GM21717 (cell line): ENCODE data around the gene MYO9A.
"Not testable (repeated sequence)": the region's sequence is repeated elsewhere in the genome, so short reads cannot be mapped to it uniquely, and the experiment has no call there.

Source experiments
- ATAC-seq: cut with Tn5 transposase; IDR thresholded peaks from one replicate; pipeline ENCODE4 v1.9.1; 2021; ENCODE audit warnings: mild to moderate bottlenecking, moderate library complexity; ENCODE audit not compliant: unreplicated experiment

MYO9A gene

GRCh38 chr15:72053297-72053696 is 64.7 kb downstream of the MYO9A start:
- ATAC-seq, result not testable (repeated sequence)

- ATAC-seq, result no peak
Observed at GRCh38 chr15:72050700-72051099, 67.2 kb downstream of the MYO9A start.

GRCh38 chr15:72047020-72047419 is 70.9 kb downstream of the MYO9A start:
- ATAC-seq, result no peak

- ATAC-seq, result no peak
Observed at GRCh38 chr15:72044956-72045355, 73.0 kb downstream of the MYO9A start.

- no peak for ATAC-seq
Observed at GRCh38 chr15:72042865-72043264, 75.1 kb downstream of the MYO9A start.

GRCh38 chr15:72042054-72042453 is 75.9 kb downstream of the MYO9A start:
- no peak for ATAC-seq

GRCh38 chr15:72037321-72037720 is 80.6 kb downstream of the MYO9A start:
- ATAC-seq, result no peak

GRCh38 chr15:72034859-72035650 is 82.9 kb downstream of the MYO9A start:
- no peak for ATAC-seq

- no peak for ATAC-seq
Observed at GRCh38 chr15:72034351-72034750, 83.6 kb downstream of the MYO9A start.

GRCh38 chr15:72033711-72034110 is 84.2 kb downstream of the MYO9A start:
- ATAC-seq, result no peak

- no peak for ATAC-seq
Observed at GRCh38 chr15:72033285-72033684, 84.7 kb downstream of the MYO9A start.

GRCh38 chr15:72021604-72022003 is 96.3 kb downstream of the MYO9A start:
- ATAC-seq, result no peak

- no peak for ATAC-seq
Observed at GRCh38 chr15:72020799-72021198, 97.2 kb downstream of the MYO9A start.

GRCh38 chr15:72014555-72014954 is 103.4 kb downstream of the MYO9A start:
- not testable (repeated sequence) for ATAC-seq

- no peak for ATAC-seq
Observed at GRCh38 chr15:72013703-72014102, 104.2 kb downstream of the MYO9A start.

GRCh38 chr15:72011302-72011942 is 106.5 kb downstream of the MYO9A start:
- ATAC-seq, result no peak

GRCh38 chr15:72009222-72009621 is 108.7 kb downstream of the MYO9A start:
- no peak for ATAC-seq

- no peak for ATAC-seq
Observed at GRCh38 chr15:72006382-72006781, 111.6 kb downstream of the MYO9A start.

- no peak for ATAC-seq
Observed at GRCh38 chr15:72005483-72005882, 112.5 kb downstream of the MYO9A start.

GRCh38 chr15:71999807-72000206 is 118.1 kb downstream of the MYO9A start:
- no peak for ATAC-seq

- not testable (repeated sequence) for ATAC-seq
Observed at GRCh38 chr15:71998717-71999116, 119.2 kb downstream of the MYO9A start.

GRCh38 chr15:71997691-71998090 is 120.3 kb downstream of the MYO9A start:
- no peak for ATAC-seq

GRCh38 chr15:71975816-71976150 is 142.2 kb downstream of the MYO9A start:
- no peak for ATAC-seq
